K562 (cell line): ENCODE results near the gene KPNA4.

Source experiments
- ATF2 ChIP-seq: sonication (generic); formaldehyde crosslinking; IDR thresholded peaks from 2 replicates; pipeline ENCODE4 v1.8.1; 2022; ENCODE audit warnings: missing genetic modification reagents
- CTCF ChIP-seq, 3 experiments: IDR thresholded peaks in 2 of 3; conservative IDR thresholded peaks in 1 of 3; 2 replicates each; pipeline ENCODE4 v1.5.1; 2011 to 2012; ENCODE audit warnings: low read length in 3 of 3, mild to moderate bottlenecking in 3 of 3, control low read depth in 2 of 3, improper control_type of control experiment in 1 of 3, inconsistent platforms in 1 of 3, low read depth in 1 of 3, mixed read lengths in 1 of 3, moderate library complexity in 1 of 3; ENCODE audit not compliant: insufficient read depth in 2 of 3
- FOXM1 ChIP-seq, 2 experiments: fragments of 450-650 bp in 1 of 2; sonication (generic) in 1 of 2; formaldehyde crosslinking in 1 of 2; IDR thresholded peaks; 2 replicates each; pipeline versions ENCODE4 v1.6.1 to v1.9.0; 2017 to 2022; ENCODE audit warnings: low read depth in 2 of 2, mild to moderate bottlenecking in 2 of 2, missing genetic modification reagents in 1 of 2, moderate library complexity in 1 of 2
- JUNB ChIP-seq: fragments of 450-650 bp; formaldehyde crosslinking; conservative IDR thresholded peaks from 2 replicates; pipeline ENCODE4 v1.4.0; 2020; ENCODE audit warnings: mild to moderate bottlenecking
- MAX ChIP-seq: sonication (generic); formaldehyde crosslinking; IDR thresholded peaks from 2 replicates; pipeline ENCODE4 v1.9.0; 2022; ENCODE audit warnings: mild to moderate bottlenecking, missing genetic modification reagents
- PBX2 ChIP-seq, 2 experiments: IDR thresholded peaks in 1 of 2; conservative IDR thresholded peaks in 1 of 2; 2 replicates each; pipeline ENCODE4 v1.6.1; 2016; ENCODE audit warnings: low read depth in 2 of 2, mild to moderate bottlenecking in 1 of 2, missing compliant biosample characterization in 1 of 2, missing genetic modification characterization in 1 of 2, moderate library complexity in 1 of 2
- TBL1XR1 ChIP-seq, 2 experiments: IDR thresholded peaks; 2 replicates each; pipeline ENCODE4 v1.6.1; 2012; ENCODE audit warnings: improper control_type of control experiment in 2 of 2, low read length in 2 of 2, mild to moderate bottlenecking in 1 of 2
- ZNF24 ChIP-seq: fragments of 450-650 bp; IDR thresholded peaks from 2 replicates; pipeline ENCODE4 v1.6.1; 2016
- ZNF76 ChIP-seq: fragments of 250-450 bp; sonication (Bioruptor Pico); IDR thresholded peaks from 2 replicates; pipeline ENCODE4 v1.4.0; 2020; ENCODE audit warnings: mild to moderate bottlenecking, moderate library complexity, borderline replicate concordance

- no peak for TF ChIP-seq MAX (CRISPR knock-in tag)
- TF ChIP-seq CTCF (IDR thresholded peaks at IDR 0.05 in 2 of 3, conservative IDR thresholded peaks at IDR 0.05 in 1 of 3; ENCODE audit: insufficient read depth in 2 of 3, low read depth in 1 of 3, low read length in 3 of 3), result no peak
- TF ChIP-seq FOXM1 (IDR thresholded peaks at IDR 0.05; ENCODE audit: low read depth), result no peak
- no peak for TF ChIP-seq FOXM1 (CRISPR knock-in tag; IDR thresholded peaks at IDR 0.05; ENCODE audit: low read depth)
- TF ChIP-seq ZNF76 (CRISPR knock-in tag), result no peak
- TF ChIP-seq JUNB (CRISPR knock-in tag), result no peak
- no peak for TF ChIP-seq ZNF24
- TF ChIP-seq ATF2, result no peak
- TF ChIP-seq TBL1XR1 (IDR thresholded peaks at IDR 0.05; ENCODE audit: low read length in 2 of 2), result no peak
- TF ChIP-seq PBX2 (CRISPR knock-in tag; IDR thresholded peaks at IDR 0.05; ENCODE audit: low read depth), result no peak
- no peak for TF ChIP-seq PBX2 (tag; conservative IDR thresholded peaks at IDR 0.05; ENCODE audit: low read depth)
These were observed 21.3 kb upstream of the KPNA4 start for GRCh38 chr3:160586679-160587078.
